ENCODE results near the gene CCDC190.

CCDC190 gene

GRCh38 chr1:162861101-162861500 is at the start of gene CCDC190:
TSS of gene CCDC190 (minus strand) at chr1:162861175. CDS start at chr1:162859646, 1,529 bp downstream.
- Histone ChIP-seq H3K4me3 (ENCODE audit: low read length) (no peak within 1 kb of the TSS), H3K36me3 (ENCODE audit: control insufficient read depth, insufficient read depth, low read length) (no peaks in the 10 kb centered on the region)
- no CpG with 5 or more reads among the region's 4 CpGs for WGBS (ENCODE audit: insufficient coverage, insufficient read length)

GRCh38 chr1:162910161-162910560 is 49.2 kb upstream of the CCDC190 start:
- DNase-seq (ENCODE audit: low read depth, low spot score), result no peak
- no peak overlapping the region for H3K27ac ChIP-seq (ENCODE audit: low read length)
- H3K27me3 ChIP-seq (ENCODE audit: control insufficient read depth, insufficient read depth, low read length), result no peaks in the 10 kb centered on the region
- peaks cover under 1% of the 10 kb centered on the region; the same call in 1 of the 2 replicates for H3K4me1 ChIP-seq (ENCODE audit: control insufficient read depth, insufficient read depth, low read length)
- no peaks in the 10 kb centered on the region for H3K9me3 ChIP-seq (ENCODE audit: control insufficient read depth, insufficient read depth, low read length)
- WGBS (ENCODE audit: insufficient coverage, insufficient read length), result no CpG with 5 or more reads among the region's 2 CpGs
- H3K36me3 ChIP-seq (ENCODE audit: control insufficient read depth, insufficient read depth, low read length), result no peaks in the 10 kb centered on the region
- H3K4me3 ChIP-seq (ENCODE audit: low read length), result no peak overlapping the region

More at GRCh38 chr1:162861101-162861500, at the start of gene CCDC190:
- no peak within 1 kb of the TSS for H3K27ac ChIP-seq (ENCODE audit: low read length)
- no peaks in the 10 kb centered on the region for H3K9me3 ChIP-seq (ENCODE audit: control insufficient read depth, insufficient read depth, low read length)
- H3K4me1 ChIP-seq (ENCODE audit: control insufficient read depth, insufficient read depth, low read length), result no peaks in the 10 kb centered on the region
- H3K27me3 ChIP-seq (ENCODE audit: control insufficient read depth, insufficient read depth, low read length), result no peaks in the 10 kb centered on the region
- no peak for DNase-seq (ENCODE audit: low read depth, low spot score)

GRCh38 chr1:162908780-162909179 is 47.8 kb upstream of the CCDC190 start:
- WGBS (ENCODE audit: insufficient coverage, insufficient read length), result no CpG with 5 or more reads among the region's 2 CpGs
- Histone ChIP-seq H3K9me3 (ENCODE audit: control insufficient read depth, insufficient read depth, low read length) (no peaks in the 10 kb centered on the region), H3K27ac (ENCODE audit: low read length) (no peak overlapping the region), H3K4me3 (ENCODE audit: low read length) (no peak overlapping the region), H3K27me3 (ENCODE audit: control insufficient read depth, insufficient read depth, low read length) (no peaks in the 10 kb centered on the region), H3K4me1 (ENCODE audit: control insufficient read depth, insufficient read depth, low read length) (peaks cover 3% of the 10 kb centered on the region; the same call in 1 of the 2 replicates), H3K36me3 (ENCODE audit: control insufficient read depth, insufficient read depth, low read length) (no peaks in the 10 kb centered on the region)
- no peak for DNase-seq (ENCODE audit: low read depth, low spot score)

GRCh38 chr1:162908236-162908635 is 47.3 kb upstream of the CCDC190 start:
- DNase-seq (ENCODE audit: low read depth, low spot score), result no peak
- no peaks in the 10 kb centered on the region for H3K36me3 ChIP-seq (ENCODE audit: control insufficient read depth, insufficient read depth, low read length)
- H3K4me1 ChIP-seq (ENCODE audit: control insufficient read depth, insufficient read depth, low read length), result peaks cover 3% of the 10 kb centered on the region; the same call in 1 of the 2 replicates
- H3K27me3 ChIP-seq (ENCODE audit: control insufficient read depth, insufficient read depth, low read length), result no peaks in the 10 kb centered on the region
- H3K27ac ChIP-seq (ENCODE audit: low read length), result no peak overlapping the region
- no peak overlapping the region for H3K4me3 ChIP-seq (ENCODE audit: low read length)
- H3K9me3 ChIP-seq (ENCODE audit: control insufficient read depth, insufficient read depth, low read length), result no peaks in the 10 kb centered on the region
- no CpG with 5 or more reads among the region's 2 CpGs for WGBS (ENCODE audit: insufficient coverage, insufficient read length)

- H3K27ac ChIP-seq (ENCODE audit: low read length), result no peak overlapping the region
- no peak overlapping the region for H3K4me3 ChIP-seq (ENCODE audit: low read length)
- WGBS (ENCODE audit: insufficient coverage, insufficient read length), result no CpG with 5 or more reads among the region's 2 CpGs
- no peaks in the 10 kb centered on the region for H3K36me3 ChIP-seq (ENCODE audit: control insufficient read depth, insufficient read depth, low read length)
- DNase-seq (ENCODE audit: low read depth, low spot score), result no peak
- H3K4me1 ChIP-seq (ENCODE audit: control insufficient read depth, insufficient read depth, low read length), result peaks cover 3% of the 10 kb centered on the region; the same call in 1 of the 2 replicates
- H3K9me3 ChIP-seq (ENCODE audit: control insufficient read depth, insufficient read depth, low read length), result no peaks in the 10 kb centered on the region
- H3K27me3 ChIP-seq (ENCODE audit: control insufficient read depth, insufficient read depth, low read length), result no peaks in the 10 kb centered on the region
Measured at GRCh38 chr1:162906485-162906884, 45.5 kb upstream of the CCDC190 start.

- Histone ChIP-seq H3K9me3 (ENCODE audit: control insufficient read depth, insufficient read depth, low read length) (no peaks in the 10 kb centered on the region), H3K36me3 (ENCODE audit: control insufficient read depth, insufficient read depth, low read length) (no peaks in the 10 kb centered on the region), H3K27ac (ENCODE audit: low read length) (no peak overlapping the region), H3K27me3 (ENCODE audit: control insufficient read depth, insufficient read depth, low read length) (no peaks in the 10 kb centered on the region), H3K4me1 (ENCODE audit: control insufficient read depth, insufficient read depth, low read length) (peaks cover 3% of the 10 kb centered on the region; the same call in 1 of the 2 replicates), H3K4me3 (ENCODE audit: low read length) (no peak overlapping the region)
- DNase-seq (ENCODE audit: low read depth, low spot score), result no peak
- no CpG with 5 or more reads among the region's 1 CpG for WGBS (ENCODE audit: insufficient coverage, insufficient read length)
Measured at GRCh38 chr1:162905174-162906158, 44.5 kb upstream of the CCDC190 start.

- DNase-seq (ENCODE audit: low read depth, low spot score), result no peak
- H3K27ac ChIP-seq (ENCODE audit: low read length), result no peak overlapping the region
- no CpG with 5 or more reads among the region's 4 CpGs for WGBS (ENCODE audit: insufficient coverage, insufficient read length)
- H3K4me1 ChIP-seq (ENCODE audit: control insufficient read depth, insufficient read depth, low read length), result peaks cover 3% of the 10 kb centered on the region; the same call in 1 of the 2 replicates
- no peak overlapping the region for H3K4me3 ChIP-seq (ENCODE audit: low read length)
- H3K27me3 ChIP-seq (ENCODE audit: control insufficient read depth, insufficient read depth, low read length), result no peaks in the 10 kb centered on the region
- no peaks in the 10 kb centered on the region for H3K36me3 ChIP-seq (ENCODE audit: control insufficient read depth, insufficient read depth, low read length)
- H3K9me3 ChIP-seq (ENCODE audit: control insufficient read depth, insufficient read depth, low read length), result no peaks in the 10 kb centered on the region
Measured at GRCh38 chr1:162904579-162904978, 43.6 kb upstream of the CCDC190 start.

GRCh38 chr1:162904023-162904422 is 43.0 kb upstream of the CCDC190 start:
- peaks cover 3% of the 10 kb centered on the region; the same call in 1 of the 2 replicates for H3K4me1 ChIP-seq (ENCODE audit: control insufficient read depth, insufficient read depth, low read length)
- H3K36me3 ChIP-seq (ENCODE audit: control insufficient read depth, insufficient read depth, low read length), result no peaks in the 10 kb centered on the region
- H3K27me3 ChIP-seq (ENCODE audit: control insufficient read depth, insufficient read depth, low read length), result no peaks in the 10 kb centered on the region
- no peak overlapping the region for H3K4me3 ChIP-seq (ENCODE audit: low read length)
- no peak for DNase-seq (ENCODE audit: low read depth, low spot score)
- no peaks in the 10 kb centered on the region for H3K9me3 ChIP-seq (ENCODE audit: control insufficient read depth, insufficient read depth, low read length)
- H3K27ac ChIP-seq (ENCODE audit: low read length), result no peak overlapping the region
- WGBS (ENCODE audit: insufficient coverage, insufficient read length), result no CpG with 5 or more reads among the region's 3 CpGs

GRCh38 chr1:162903246-162903645 is 42.3 kb upstream of the CCDC190 start:
- Histone ChIP-seq H3K9me3 (ENCODE audit: control insufficient read depth, insufficient read depth, low read length) (no peaks in the 10 kb centered on the region), H3K27ac (ENCODE audit: low read length) (no peak overlapping the region), H3K4me1 (ENCODE audit: control insufficient read depth, insufficient read depth, low read length) (peaks cover 3% of the 10 kb centered on the region; the same call in 1 of the 2 replicates), H3K36me3 (ENCODE audit: control insufficient read depth, insufficient read depth, low read length) (no peaks in the 10 kb centered on the region), H3K27me3 (ENCODE audit: control insufficient read depth, insufficient read depth, low read length) (no peaks in the 10 kb centered on the region), H3K4me3 (ENCODE audit: low read length) (no peak overlapping the region)
- DNase-seq (ENCODE audit: low read depth, low spot score), result no peak
- no CpG with 5 or more reads among the region's 4 CpGs for WGBS (ENCODE audit: insufficient coverage, insufficient read length)

- Histone ChIP-seq H3K36me3 (ENCODE audit: control insufficient read depth, insufficient read depth, low read length) (no peaks in the 10 kb centered on the region), H3K4me3 (ENCODE audit: low read length) (no peak overlapping the region), H3K9me3 (ENCODE audit: control insufficient read depth, insufficient read depth, low read length) (no peaks in the 10 kb centered on the region), H3K27ac (ENCODE audit: low read length) (no peak overlapping the region), H3K4me1 (ENCODE audit: control insufficient read depth, insufficient read depth, low read length) (peaks cover 3% of the 10 kb centered on the region; the same call in 1 of the 2 replicates), H3K27me3 (ENCODE audit: control insufficient read depth, insufficient read depth, low read length) (no peaks in the 10 kb centered on the region)
- no peak for DNase-seq (ENCODE audit: low read depth, low spot score)
- no CpG with 5 or more reads among the region's 2 CpGs for WGBS (ENCODE audit: insufficient coverage, insufficient read length)
Measured at GRCh38 chr1:162902416-162902815, 41.4 kb upstream of the CCDC190 start.

Data from iPS DF 6.9 (cell line).